Activated naive CD8-positive, alpha-beta T cell treated with anti-CD3 and anti-CD28 coated beads, Interleukin-2, amount 50 U/mL, for 16 hours (primary cell): ENCODE results near the gene MAGEC3.
"Not testable (repeated sequence)": the region's sequence is repeated elsewhere in the genome, so short reads cannot be mapped to it uniquely, and the experiment has no call there.

Experiments used
- DNase-seq: peaks from one replicate; pipeline ENCODE4 v3.0.0-alpha.2; 2020; ENCODE audit warnings: low read depth, low spot score

Gene MAGEC3

GRCh38 chrX:141838016-141838415, at the start of gene MAGEC3:
Gene MAGEC3 (plus strand): TSS chrX:141838316. CDS start chrX:141838316, 0 bp downstream.
- no peak for DNase-seq

GRCh38 chrX:141791856-141792255, 46.3 kb upstream of the MAGEC3 start:
- DNase-seq = no peak

GRCh38 chrX:141811438-141811837, 26.7 kb upstream of the MAGEC3 start:
- DNase-seq = no peak

GRCh38 chrX:141814213-141814857, 23.8 kb upstream of the MAGEC3 start:
- no peak for DNase-seq

- DNase-seq = no peak
Measured at GRCh38 chrX:141815904-141816303, 22.2 kb upstream of the MAGEC3 start.

GRCh38 chrX:141832247-141832646, 5.9 kb upstream of the MAGEC3 start:
- DNase-seq = no peak

- DNase-seq = no peak
Measured at GRCh38 chrX:141839856-141840255, 1.7 kb downstream of the MAGEC3 start.

GRCh38 chrX:141857479-141857878, 19.4 kb downstream of the MAGEC3 start:
- no peak for DNase-seq

- no peak for DNase-seq
Measured at GRCh38 chrX:141879616-141880015, 41.5 kb downstream of the MAGEC3 start.

- not testable (repeated sequence) for DNase-seq
Measured at GRCh38 chrX:141888811-141889210, 50.7 kb downstream of the MAGEC3 start.

GRCh38 chrX:141894733-141895132, 56.6 kb downstream of the MAGEC3 start:
- no peak for DNase-seq

- DNase-seq = no peak
Measured at GRCh38 chrX:141897690-141898089, 59.6 kb downstream of the MAGEC3 start.

GRCh38 chrX:141902366-141902765, 64.2 kb downstream of the MAGEC3 start:
- DNase-seq = no peak

GRCh38 chrX:141903400-141904155, 65.5 kb downstream of the MAGEC3 start, which contains the start of gene MAGEC1:
Gene MAGEC1 (plus strand): TSS chrX:141903894. CDS start chrX:141905073, 1,179 bp downstream.
- DNase-seq = no peak

GRCh38 chrX:141904262-141904661, 66.1 kb downstream of the MAGEC3 start:
- DNase-seq = no peak

GRCh38 chrX:141917801-141918200, 79.7 kb downstream of the MAGEC3 start:
- no peak for DNase-seq

GRCh38 chrX:141924293-141924692, 86.2 kb downstream of the MAGEC3 start:
- no peak for DNase-seq

GRCh38 chrX:141928432-141928831, 90.3 kb downstream of the MAGEC3 start:
- no peak for DNase-seq

- no peak for DNase-seq
Measured at GRCh38 chrX:141934059-141934641, 96.0 kb downstream of the MAGEC3 start.

- DNase-seq = no peak
Measured at GRCh38 chrX:141935645-141936044, 97.5 kb downstream of the MAGEC3 start.

- no peak for DNase-seq
Measured at GRCh38 chrX:141936080-141936479, 98.0 kb downstream of the MAGEC3 start.

GRCh38 chrX:141941234-141941633, 103.1 kb downstream of the MAGEC3 start:
- DNase-seq = no peak

- DNase-seq = no peak
Measured at GRCh38 chrX:141945426-141945825, 107.3 kb downstream of the MAGEC3 start.
